Measurements from ENCODE around the gene TUBB1. TPM values are rescaled to one million over a fixed set of nuclear protein-coding genes. Genes with fewer than 3 reads are reported as not detected.

Gene TUBB1
- total RNA-seq, 1 donor from 2014 or later: not detected

DNA sequence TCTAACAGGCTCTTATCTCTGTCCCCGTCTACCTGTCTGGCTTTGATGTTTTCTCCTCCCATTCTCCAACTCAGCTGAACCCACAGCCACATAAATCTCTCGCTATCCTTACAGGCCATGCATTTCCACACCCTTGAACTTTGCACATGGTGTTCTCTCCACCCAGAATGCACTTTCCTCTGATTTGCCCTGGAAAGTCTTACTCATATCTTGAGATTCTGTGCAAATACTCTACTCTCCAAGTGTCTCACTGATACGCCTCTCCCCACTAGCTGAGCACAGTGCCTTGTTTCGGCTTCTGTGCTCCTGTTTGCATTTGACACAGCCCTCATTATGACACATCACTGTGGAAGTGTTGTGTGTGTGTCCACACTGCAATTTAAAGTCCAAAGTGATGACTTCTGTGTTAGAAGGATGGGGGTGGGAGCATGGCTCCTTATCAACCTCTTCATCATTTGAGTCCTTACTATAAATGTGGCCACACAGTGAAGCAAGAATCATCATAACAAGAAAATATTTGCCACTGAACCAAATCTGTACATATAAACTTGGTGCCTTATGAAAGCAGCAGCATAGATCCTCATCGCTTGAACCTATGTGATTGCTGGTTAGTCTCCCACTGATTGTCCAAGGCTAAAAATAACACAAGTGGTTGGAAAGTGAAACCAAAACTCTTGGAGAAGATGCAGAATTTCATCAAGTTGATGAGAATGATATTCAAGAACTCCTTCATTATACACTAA lies 28.9 kb downstream of the TUBB1 start:
- no peak for DNase-seq (ENCODE audit: low spot score)
- no peak overlapping the region for H3K4me3 Mint-ChIP-seq (ENCODE audit: unreplicated experiment)
- H3K36me3 Mint-ChIP-seq (ENCODE audit: low read depth): no peaks in the 10 kb centered on the region
- no peak overlapping the region for H3K27ac Mint-ChIP-seq (ENCODE audit: unreplicated experiment)
- no peaks in the 10 kb centered on the region for H3K9me3 Mint-ChIP-seq (ENCODE audit: low read depth)
- no peak for TF ChIP-seq CTCF (IDR thresholded peaks at IDR 0.05)
- peaks cover 7% of the 10 kb centered on the region for H3K27me3 Mint-ChIP-seq (ENCODE audit: low read depth)
- H3K4me1 Mint-ChIP-seq (ENCODE audit: low read depth): peaks cover 15% of the 10 kb centered on the region

GRCh38 chr20:59048681-59049030 lies 29.4 kb downstream of the TUBB1 start:
- no peak for TF ChIP-seq CTCF (IDR thresholded peaks at IDR 0.05)
- no peaks in the 10 kb centered on the region for H3K9me3 Mint-ChIP-seq (ENCODE audit: low read depth)
- DNase-seq (ENCODE audit: low spot score): no peak
- no peaks in the 10 kb centered on the region for H3K36me3 Mint-ChIP-seq (ENCODE audit: low read depth)
- H3K27me3 Mint-ChIP-seq (ENCODE audit: low read depth): peaks cover 7% of the 10 kb centered on the region
- no peak overlapping the region for H3K27ac Mint-ChIP-seq (ENCODE audit: unreplicated experiment)
- H3K4me1 Mint-ChIP-seq (ENCODE audit: low read depth): peaks cover 10% of the 10 kb centered on the region
- H3K4me3 Mint-ChIP-seq (ENCODE audit: unreplicated experiment): no peak overlapping the region

DNA sequence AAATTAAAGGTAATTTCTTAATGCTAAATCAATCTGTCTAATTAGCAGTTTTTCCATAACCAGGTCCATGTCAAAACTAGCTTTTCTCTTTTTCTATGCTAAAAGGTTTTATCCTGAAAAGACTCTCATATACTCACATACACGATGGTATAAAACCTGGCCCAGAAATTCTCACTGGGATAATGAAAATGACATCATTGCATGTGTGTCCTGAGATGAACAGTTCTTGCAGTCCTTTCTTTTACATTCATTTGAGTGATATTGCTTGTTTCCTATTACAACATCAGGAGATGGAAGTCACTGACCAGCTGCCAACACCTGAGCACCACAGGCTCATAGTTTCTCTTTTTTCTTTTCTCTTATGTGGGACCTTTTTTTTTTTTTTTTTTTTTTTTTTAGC lies 31.2 kb downstream of the TUBB1 start:
- H3K4me3 Mint-ChIP-seq (ENCODE audit: unreplicated experiment): no peak overlapping the region
- TF ChIP-seq CTCF (IDR thresholded peaks at IDR 0.05): no peak
- H3K4me1 Mint-ChIP-seq (ENCODE audit: low read depth): peaks cover 8% of the 10 kb centered on the region
- no peaks in the 10 kb centered on the region for H3K36me3 Mint-ChIP-seq (ENCODE audit: low read depth)
- peaks cover 11% of the 10 kb centered on the region for H3K27me3 Mint-ChIP-seq (ENCODE audit: low read depth)
- no peak for DNase-seq (ENCODE audit: low spot score)
- no peak overlapping the region for H3K27ac Mint-ChIP-seq (ENCODE audit: unreplicated experiment)
- no peaks in the 10 kb centered on the region for H3K9me3 Mint-ChIP-seq (ENCODE audit: low read depth)

- peaks cover 8% of the 10 kb centered on the region for H3K4me1 Mint-ChIP-seq (ENCODE audit: low read depth)
- no peak overlapping the region for H3K27ac Mint-ChIP-seq (ENCODE audit: unreplicated experiment)
- no peak overlapping the region for H3K4me3 Mint-ChIP-seq (ENCODE audit: unreplicated experiment)
- TF ChIP-seq CTCF (IDR thresholded peaks at IDR 0.05): no peak
- no peaks in the 10 kb centered on the region for H3K36me3 Mint-ChIP-seq (ENCODE audit: low read depth)
- H3K9me3 Mint-ChIP-seq (ENCODE audit: low read depth): no peaks in the 10 kb centered on the region
- H3K27me3 Mint-ChIP-seq (ENCODE audit: low read depth): peaks cover 11% of the 10 kb centered on the region
- no peak for DNase-seq (ENCODE audit: low spot score)
These were observed 32.5 kb downstream of the TUBB1 start for GRCh38 chr20:59051666-59052185.

- no peaks in the 10 kb centered on the region for H3K9me3 Mint-ChIP-seq (ENCODE audit: low read depth)
- no peak for DNase-seq (ENCODE audit: low spot score)
These were observed 36.1 kb downstream of the TUBB1 start for GRCh38 chr20:59055302-59055701.

More at GRCh38 chr20:59055302-59055701, 36.1 kb downstream of the TUBB1 start:
- Mint-ChIP-seq H3K4me1 (ENCODE audit: low read depth) (no peaks in the 10 kb centered on the region), H3K36me3 (ENCODE audit: low read depth) (no peaks in the 10 kb centered on the region), H3K4me3 (ENCODE audit: unreplicated experiment) (no peak overlapping the region), H3K27me3 (ENCODE audit: low read depth) (peaks cover 11% of the 10 kb centered on the region), H3K27ac (ENCODE audit: unreplicated experiment) (no peak overlapping the region)
- TF ChIP-seq CTCF (IDR thresholded peaks at IDR 0.05): peak; percentile 74

Data from chondrocyte (in vitro differentiated cells).